ENCODE measurements around the gene ANKRD23. TPM values are rescaled to one million over a fixed set of nuclear protein-coding genes. Genes with fewer than 3 reads are reported as not detected.

The ANKRD23 gene
- total RNA-seq, 2 experiments from 2014 or later, result 6.5 to 6.7 TPM

- no peaks in the 10 kb centered on the region for H4K20me1 ChIP-seq (ENCODE audit: insufficient read depth, low read length)
- DNase-seq (ENCODE audit: low spot score), result peak; percentile 31
- intact Hi-C loops (cut with micrococcal nuclease; ENCODE audit: unreplicated experiment), result loop anchor here (1.0 to 5.0 kb wide), 2 partner anchors 39 to 200 kb away; no protein-coding TSS in a partner anchor
- no peak overlapping the region for H3K4me2 ChIP-seq (ENCODE audit: low read length)
- peaks cover 26% of the 10 kb centered on the region for H3K4me1 ChIP-seq (ENCODE audit: insufficient read depth, low read length, poor library complexity, severe bottlenecking)
- H3K9me3 ChIP-seq (ENCODE audit: low read length), result no peaks in the 10 kb centered on the region
- no peak overlapping the region for H2AFZ ChIP-seq (ENCODE audit: low read length)
- no peak overlapping the region for H3K27ac ChIP-seq (ENCODE audit: low read depth, low read length, poor library complexity, severe bottlenecking)
- H3K4me3 ChIP-seq (ENCODE audit: low read depth, low read length, poor library complexity, severe bottlenecking), result no peak overlapping the region
- POLR2A ChIA-PET, result interaction anchor here (1.0 to 1.1 kb wide), 2 partner anchors 14 to 27 kb away, joined by 3 to 4 read pairs; partner anchors contain the start of gene CNNM3
- H3K36me3 ChIP-seq (ENCODE audit: insufficient read depth, low read length), result peaks cover 10% of the 10 kb centered on the region; the same call in 1 of the 2 replicates
- no peak for TF ChIP-seq EZH2phosphoT487 (IDR thresholded peaks at IDR 0.05; ENCODE audit: borderline replicate concordance, low read depth, low read length)
- TF ChIP-seq, protein P1, sequence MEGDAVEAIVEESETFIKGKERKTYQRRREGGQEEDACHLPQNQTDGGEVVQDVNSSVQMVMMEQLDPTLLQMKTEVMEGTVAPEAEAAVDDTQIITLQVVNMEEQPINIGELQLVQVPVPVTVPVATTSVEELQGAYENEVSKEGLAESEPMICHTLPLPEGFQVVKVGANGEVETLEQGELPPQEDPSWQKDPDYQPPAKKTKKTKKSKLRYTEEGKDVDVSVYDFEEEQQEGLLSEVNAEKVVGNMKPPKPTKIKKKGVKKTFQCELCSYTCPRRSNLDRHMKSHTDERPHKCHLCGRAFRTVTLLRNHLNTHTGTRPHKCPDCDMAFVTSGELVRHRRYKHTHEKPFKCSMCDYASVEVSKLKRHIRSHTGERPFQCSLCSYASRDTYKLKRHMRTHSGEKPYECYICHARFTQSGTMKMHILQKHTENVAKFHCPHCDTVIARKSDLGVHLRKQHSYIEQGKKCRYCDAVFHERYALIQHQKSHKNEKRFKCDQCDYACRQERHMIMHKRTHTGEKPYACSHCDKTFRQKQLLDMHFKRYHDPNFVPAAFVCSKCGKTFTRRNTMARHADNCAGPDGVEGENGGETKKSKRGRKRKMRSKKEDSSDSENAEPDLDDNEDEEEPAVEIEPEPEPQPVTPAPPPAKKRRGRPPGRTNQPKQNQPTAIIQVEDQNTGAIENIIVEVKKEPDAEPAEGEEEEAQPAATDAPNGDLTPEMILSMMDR (conservative IDR thresholded peaks at IDR 0.05; ENCODE audit: low read length), result no peak
- CTCF ChIA-PET (ENCODE audit: unreplicated experiment), result no interaction called here
- H3K9me2 ChIP-seq (ENCODE audit: insufficient read depth, low read length), result no peaks in the 10 kb centered on the region
- BruUV-seq (replicated peaks), result TSS peak; percentile 53
- H3K79me2 ChIP-seq (ENCODE audit: insufficient read depth, low read depth, low read length), result no peaks in the 10 kb centered on the region
Measured at GRCh38 chr2:96801786-96802595, 41.8 kb downstream of the ANKRD23 start.

GRCh38 chr2:96801005-96801785, 42.6 kb downstream of the ANKRD23 start:
- H3K4me2 ChIP-seq (ENCODE audit: low read length), result peak overlapping the region; percentile 18; the same call in 1 of the 2 replicates
- no peaks in the 10 kb centered on the region for H3K9me2 ChIP-seq (ENCODE audit: insufficient read depth, low read length)
- POLR2A ChIA-PET, result no interaction called here
- H2AFZ ChIP-seq (ENCODE audit: low read length), result peak overlapping the region; percentile 40; the same call in 1 of the 2 replicates
- CTCF ChIA-PET (ENCODE audit: unreplicated experiment), result interaction anchor here (0.6 to 1.3 kb wide), 2 partner anchors 37 to 278 kb away, joined by 5 to 7 read pairs; no protein-coding TSS in a partner anchor
- H3K36me3 ChIP-seq (ENCODE audit: insufficient read depth, low read length), result peaks cover 10% of the 10 kb centered on the region; the same call in 1 of the 2 replicates
- no TSS peak for BruUV-seq (replicated peaks)
- no peak overlapping the region for H3K4me3 ChIP-seq (ENCODE audit: low read depth, low read length, poor library complexity, severe bottlenecking)
- no peak for TF ChIP-seq EZH2phosphoT487 (IDR thresholded peaks at IDR 0.05; ENCODE audit: borderline replicate concordance, low read depth, low read length)
- TF ChIP-seq, protein P1 (conservative IDR thresholded peaks at IDR 0.05; ENCODE audit: low read length), result peak; percentile 89
- H3K4me1 ChIP-seq (ENCODE audit: insufficient read depth, low read length, poor library complexity, severe bottlenecking), result peaks cover 18% of the 10 kb centered on the region
- H3K9me3 ChIP-seq (ENCODE audit: low read length), result no peaks in the 10 kb centered on the region
- DNase-seq (ENCODE audit: low spot score), result peak; percentile 80
- no peaks in the 10 kb centered on the region for H3K79me2 ChIP-seq (ENCODE audit: insufficient read depth, low read depth, low read length)
- H4K20me1 ChIP-seq (ENCODE audit: insufficient read depth, low read length), result no peaks in the 10 kb centered on the region
- no peak overlapping the region for H3K27ac ChIP-seq (ENCODE audit: low read depth, low read length, poor library complexity, severe bottlenecking)
- intact Hi-C loops (cut with micrococcal nuclease; ENCODE audit: unreplicated experiment), result loop anchor here (1.0 to 5.0 kb wide), 2 partner anchors 38 to 199 kb away; no protein-coding TSS in a partner anchor

Data from OCI-LY7 (cell line).